Smooth muscle cell of the pulmonary artery (primary cell): ENCODE results near the gene KCNG4. TPM values are rescaled to one million over a fixed set of nuclear protein-coding genes. Genes with fewer than 3 reads are reported as not detected.

Source experiments
- total RNA-seq: library from RNA; depleted of rRNA; stranded (reverse); fragments of >200 nt; gene quantifications from 2 replicates; pipeline ENCODE4 v1.2.3, GENCODE V29; 2014

KCNG4 gene, protein sequence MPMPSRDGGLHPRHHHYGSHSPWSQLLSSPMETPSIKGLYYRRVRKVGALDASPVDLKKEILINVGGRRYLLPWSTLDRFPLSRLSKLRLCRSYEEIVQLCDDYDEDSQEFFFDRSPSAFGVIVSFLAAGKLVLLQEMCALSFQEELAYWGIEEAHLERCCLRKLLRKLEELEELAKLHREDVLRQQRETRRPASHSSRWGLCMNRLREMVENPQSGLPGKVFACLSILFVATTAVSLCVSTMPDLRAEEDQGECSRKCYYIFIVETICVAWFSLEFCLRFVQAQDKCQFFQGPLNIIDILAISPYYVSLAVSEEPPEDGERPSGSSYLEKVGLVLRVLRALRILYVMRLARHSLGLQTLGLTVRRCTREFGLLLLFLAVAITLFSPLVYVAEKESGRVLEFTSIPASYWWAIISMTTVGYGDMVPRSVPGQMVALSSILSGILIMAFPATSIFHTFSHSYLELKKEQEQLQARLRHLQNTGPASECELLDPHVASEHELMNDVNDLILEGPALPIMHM
- not detected in 2 replicates for total RNA-seq

DNA sequence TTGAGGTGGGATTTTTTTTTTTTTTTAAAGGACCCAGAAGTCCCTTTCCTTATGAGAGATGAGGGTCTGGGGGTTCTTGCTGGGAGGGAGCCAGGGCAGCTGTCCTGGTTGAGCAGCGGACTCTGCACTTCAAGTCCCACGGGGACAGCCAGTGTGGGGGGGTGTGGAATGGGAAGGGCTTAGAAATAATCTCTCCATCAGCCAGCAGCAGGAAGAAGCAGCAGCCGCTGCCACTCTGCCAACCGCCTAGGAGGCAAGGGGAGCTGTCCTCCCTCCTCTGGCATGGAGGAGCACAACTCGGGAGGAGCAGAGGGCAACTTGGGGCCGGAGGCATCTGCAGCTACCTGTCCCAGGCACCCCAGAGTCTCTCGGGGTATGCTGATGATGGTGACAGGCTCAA is at the start of gene KCNG4:
KCNG4 (minus strand) TSS at position 104 of the 400 bp plus-strand sequence. CDS start 2,527 bp downstream, outside the sequence.

DNA sequence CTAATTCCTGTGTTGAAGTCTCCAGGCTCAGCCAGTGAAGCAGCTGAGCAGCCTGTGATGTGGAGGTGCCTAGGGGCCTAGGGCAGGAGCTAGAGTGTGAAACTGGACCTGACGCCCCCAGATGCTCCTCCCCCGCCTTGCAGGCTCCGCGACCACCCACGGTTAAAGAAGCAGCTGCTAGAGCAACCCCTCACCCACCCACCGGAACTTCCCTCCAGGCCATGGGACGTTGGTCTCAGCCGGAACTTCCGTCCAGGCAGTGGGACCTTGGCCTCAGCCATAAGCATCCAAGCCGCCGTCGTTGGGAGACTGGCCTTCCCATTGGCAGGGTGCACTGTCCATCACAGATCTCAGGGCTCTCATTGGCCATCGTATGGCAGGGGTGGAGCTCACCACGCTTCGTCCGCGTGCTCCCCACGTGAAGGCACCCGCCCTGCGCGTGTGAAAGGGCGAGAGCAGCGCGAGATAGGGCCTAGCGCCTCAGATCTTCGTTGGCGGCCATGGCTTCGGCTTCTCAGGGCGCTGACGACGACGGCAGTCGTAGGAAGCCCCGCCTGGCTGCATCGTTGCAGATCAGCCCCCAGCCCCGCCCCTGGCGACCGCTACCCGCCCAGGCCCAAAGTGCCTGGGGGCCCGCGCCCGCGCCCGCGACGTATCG is 49.0 kb downstream of the KCNG4 start, which contains the start of gene ADAD2:
ADAD2 (plus strand) TSS at position 427 of the 658 bp plus-strand sequence; CDS start at position 501, 74 bp downstream.

DNA sequence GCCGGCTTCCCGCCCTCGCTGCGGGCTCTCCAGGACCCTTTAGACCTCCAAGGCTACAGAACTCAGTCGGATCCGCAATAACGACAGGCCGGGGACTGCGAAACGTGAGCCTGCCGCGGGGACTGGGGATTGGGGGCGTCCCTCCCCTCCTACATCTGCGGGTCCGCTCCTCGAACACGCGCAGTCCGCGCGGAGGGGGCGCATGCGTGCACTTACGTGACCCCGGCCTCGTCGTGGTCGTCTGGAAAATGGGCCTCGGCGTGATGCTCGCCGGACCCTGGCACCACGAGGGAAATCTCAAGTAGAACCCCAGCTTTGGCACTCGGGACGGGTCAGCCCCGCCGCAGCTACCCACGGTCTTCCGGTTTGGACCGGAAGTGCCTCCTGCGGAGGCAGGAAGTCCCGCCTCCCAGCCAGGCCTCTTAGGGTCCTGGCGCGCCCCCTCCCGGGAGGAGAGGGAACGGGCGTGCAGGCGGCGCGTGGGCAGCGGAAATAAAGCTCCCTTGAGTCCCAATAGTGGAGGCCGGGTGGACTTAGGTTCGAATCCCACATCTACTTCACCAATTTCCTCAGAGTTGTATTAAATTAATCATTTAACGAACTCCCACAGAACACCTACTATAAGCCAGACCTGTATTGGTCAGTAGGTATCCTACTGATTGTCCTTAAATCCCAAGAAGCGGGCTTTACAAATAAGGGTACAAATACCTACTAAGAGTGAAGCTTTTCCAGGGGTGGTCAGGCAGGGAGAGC is 53.0 kb downstream of the KCNG4 start, which contains the start of gene TAF1C:
TAF1C (minus strand) TSS at position 373 of the 753 bp plus-strand sequence. CDS start 2,069 bp downstream, outside the sequence.

Other genes starting within 250 kb of the KCNG4 start
- gene SLC38A8, start 197.2 kb downstream of the KCNG4 start, total RNA-seq, result not detected in 2 replicates
- 162 and 163 TPM in 2 replicates for gene MBTPS1, start 123.1 kb downstream of the KCNG4 start, total RNA-seq
- gene HSDL1, start 94.8 kb downstream of the KCNG4 start, total RNA-seq, result 18.8 and 23.7 TPM in 2 replicates
- not detected in 2 replicates for gene DNAAF1, start 94.7 kb downstream of the KCNG4 start, total RNA-seq
- 14.3 and 18.5 TPM in 2 replicates for gene TAF1C, start 53.0 kb downstream of the KCNG4 start, total RNA-seq
- not detected in 2 replicates for gene ADAD2, start 48.9 kb downstream of the KCNG4 start, total RNA-seq
- 4.9 and 25.1 TPM in 2 replicates for gene WFDC1, start 54.9 kb upstream of the KCNG4 start, total RNA-seq
- not detected in 2 replicates for gene ATP2C2, start 128.5 kb upstream of the KCNG4 start, total RNA-seq